ENCODE data around the gene PHOSPHO2.

Gene PHOSPHO2, protein sequence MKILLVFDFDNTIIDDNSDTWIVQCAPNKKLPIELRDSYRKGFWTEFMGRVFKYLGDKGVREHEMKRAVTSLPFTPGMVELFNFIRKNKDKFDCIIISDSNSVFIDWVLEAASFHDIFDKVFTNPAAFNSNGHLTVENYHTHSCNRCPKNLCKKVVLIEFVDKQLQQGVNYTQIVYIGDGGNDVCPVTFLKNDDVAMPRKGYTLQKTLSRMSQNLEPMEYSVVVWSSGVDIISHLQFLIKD
- long read RNA-seq, transcript PHOSPHO2-201 (4 exons, 1,125 nt), result major isoform, 6 of 10 reads
- long read RNA-seq, partial matches to known transcripts, result 0 of 10 reads
- long read RNA-seq, other reads (novel, unspliced or antisense), result 3 of 10 reads

DNA sequence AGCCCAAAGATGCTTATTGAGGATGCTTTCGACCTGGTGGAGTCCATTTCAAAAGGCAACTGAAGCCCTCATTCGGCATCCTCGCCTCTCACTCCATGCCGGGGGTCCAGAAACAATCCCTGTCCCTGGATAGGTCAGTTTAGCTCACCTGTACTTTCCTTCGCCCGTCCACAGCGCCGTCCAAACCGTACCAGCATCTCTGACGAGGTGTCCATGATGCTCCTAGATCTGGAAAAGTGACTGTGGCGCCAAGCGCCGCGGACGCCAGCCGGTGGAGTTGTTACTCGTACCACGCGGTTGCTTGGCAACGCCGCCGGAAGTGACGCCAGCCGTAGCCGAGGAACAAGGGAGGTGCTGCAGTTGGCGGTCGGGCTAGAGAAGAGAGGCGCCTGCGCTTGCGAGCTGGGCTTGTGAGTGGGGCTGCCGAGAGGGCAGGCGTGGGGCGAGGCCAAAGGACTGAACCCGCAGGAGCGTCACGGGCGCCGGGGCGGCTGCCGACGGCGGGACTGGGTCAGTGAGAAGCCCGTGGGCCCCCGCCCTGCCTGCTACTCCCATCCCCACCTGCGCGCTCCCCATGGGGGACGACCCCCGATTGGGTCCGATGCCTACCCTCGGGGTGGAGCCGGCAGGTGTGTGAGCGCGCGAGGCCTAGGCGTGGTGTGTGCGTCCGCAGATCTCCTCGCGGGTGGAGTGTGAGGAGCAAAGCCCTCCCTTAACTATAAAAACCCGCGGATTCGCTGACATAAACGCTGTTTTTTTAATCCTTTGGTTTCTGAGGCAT, at the start of gene PHOSPHO2, which contains the start of gene CFAP210:
Gene PHOSPHO2 (plus strand): TSS at position 357 of the 781 bp plus-strand sequence. CDS start 6,503 bp downstream, outside the sequence.
Gene CFAP210 (minus strand): TSS at position 293 of the 781 bp plus-strand sequence. CDS start 78 bp downstream, at position 215.
- peak within 1 kb of the TSS; percentile 88 for H3K27ac ChIP-seq (replicated peaks)
- peak within 1 kb of the TSS; percentile 92 for H3K4me3 ChIP-seq (replicated peaks; ENCODE audit: insufficient read depth, low read length)
- DNase-seq (ENCODE audit: low read depth in 1 of 2, low spot score in 1 of 2), result peak; percentile 90 to 99
- no peaks in the 10 kb centered on the region for H3K27me3 ChIP-seq (ENCODE audit: insufficient read depth, poor library complexity, severe bottlenecking)
- TF ChIP-seq SPI1 (IDR thresholded peaks at IDR 0.05; ENCODE audit: borderline replicate concordance, low read depth) (no peak), GABPA (IDR thresholded peaks at IDR 0.05; ENCODE audit: low read depth) (peak; percentile 53), POLR2AphosphoS5 (IDR thresholded peaks at IDR 0.05; ENCODE audit: low read depth) (peak; percentile 72)
- TF ChIP-seq, protein P1, sequence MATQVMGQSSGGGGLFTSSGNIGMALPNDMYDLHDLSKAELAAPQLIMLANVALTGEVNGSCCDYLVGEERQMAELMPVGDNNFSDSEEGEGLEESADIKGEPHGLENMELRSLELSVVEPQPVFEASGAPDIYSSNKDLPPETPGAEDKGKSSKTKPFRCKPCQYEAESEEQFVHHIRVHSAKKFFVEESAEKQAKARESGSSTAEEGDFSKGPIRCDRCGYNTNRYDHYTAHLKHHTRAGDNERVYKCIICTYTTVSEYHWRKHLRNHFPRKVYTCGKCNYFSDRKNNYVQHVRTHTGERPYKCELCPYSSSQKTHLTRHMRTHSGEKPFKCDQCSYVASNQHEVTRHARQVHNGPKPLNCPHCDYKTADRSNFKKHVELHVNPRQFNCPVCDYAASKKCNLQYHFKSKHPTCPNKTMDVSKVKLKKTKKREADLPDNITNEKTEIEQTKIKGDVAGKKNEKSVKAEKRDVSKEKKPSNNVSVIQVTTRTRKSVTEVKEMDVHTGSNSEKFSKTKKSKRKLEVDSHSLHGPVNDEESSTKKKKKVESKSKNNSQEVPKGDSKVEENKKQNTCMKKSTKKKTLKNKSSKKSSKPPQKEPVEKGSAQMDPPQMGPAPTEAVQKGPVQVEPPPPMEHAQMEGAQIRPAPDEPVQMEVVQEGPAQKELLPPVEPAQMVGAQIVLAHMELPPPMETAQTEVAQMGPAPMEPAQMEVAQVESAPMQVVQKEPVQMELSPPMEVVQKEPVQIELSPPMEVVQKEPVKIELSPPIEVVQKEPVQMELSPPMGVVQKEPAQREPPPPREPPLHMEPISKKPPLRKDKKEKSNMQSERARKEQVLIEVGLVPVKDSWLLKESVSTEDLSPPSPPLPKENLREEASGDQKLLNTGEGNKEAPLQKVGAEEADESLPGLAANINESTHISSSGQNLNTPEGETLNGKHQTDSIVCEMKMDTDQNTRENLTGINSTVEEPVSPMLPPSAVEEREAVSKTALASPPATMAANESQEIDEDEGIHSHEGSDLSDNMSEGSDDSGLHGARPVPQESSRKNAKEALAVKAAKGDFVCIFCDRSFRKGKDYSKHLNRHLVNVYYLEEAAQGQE (IDR thresholded peaks at IDR 0.05; ENCODE audit: insufficient replicate concordance, low read depth), result no peak
- TF ChIP-seq, protein P2, sequence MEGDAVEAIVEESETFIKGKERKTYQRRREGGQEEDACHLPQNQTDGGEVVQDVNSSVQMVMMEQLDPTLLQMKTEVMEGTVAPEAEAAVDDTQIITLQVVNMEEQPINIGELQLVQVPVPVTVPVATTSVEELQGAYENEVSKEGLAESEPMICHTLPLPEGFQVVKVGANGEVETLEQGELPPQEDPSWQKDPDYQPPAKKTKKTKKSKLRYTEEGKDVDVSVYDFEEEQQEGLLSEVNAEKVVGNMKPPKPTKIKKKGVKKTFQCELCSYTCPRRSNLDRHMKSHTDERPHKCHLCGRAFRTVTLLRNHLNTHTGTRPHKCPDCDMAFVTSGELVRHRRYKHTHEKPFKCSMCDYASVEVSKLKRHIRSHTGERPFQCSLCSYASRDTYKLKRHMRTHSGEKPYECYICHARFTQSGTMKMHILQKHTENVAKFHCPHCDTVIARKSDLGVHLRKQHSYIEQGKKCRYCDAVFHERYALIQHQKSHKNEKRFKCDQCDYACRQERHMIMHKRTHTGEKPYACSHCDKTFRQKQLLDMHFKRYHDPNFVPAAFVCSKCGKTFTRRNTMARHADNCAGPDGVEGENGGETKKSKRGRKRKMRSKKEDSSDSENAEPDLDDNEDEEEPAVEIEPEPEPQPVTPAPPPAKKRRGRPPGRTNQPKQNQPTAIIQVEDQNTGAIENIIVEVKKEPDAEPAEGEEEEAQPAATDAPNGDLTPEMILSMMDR (IDR thresholded peaks at IDR 0.05; ENCODE audit: insufficient read depth, low read length), result no peak

DNA sequence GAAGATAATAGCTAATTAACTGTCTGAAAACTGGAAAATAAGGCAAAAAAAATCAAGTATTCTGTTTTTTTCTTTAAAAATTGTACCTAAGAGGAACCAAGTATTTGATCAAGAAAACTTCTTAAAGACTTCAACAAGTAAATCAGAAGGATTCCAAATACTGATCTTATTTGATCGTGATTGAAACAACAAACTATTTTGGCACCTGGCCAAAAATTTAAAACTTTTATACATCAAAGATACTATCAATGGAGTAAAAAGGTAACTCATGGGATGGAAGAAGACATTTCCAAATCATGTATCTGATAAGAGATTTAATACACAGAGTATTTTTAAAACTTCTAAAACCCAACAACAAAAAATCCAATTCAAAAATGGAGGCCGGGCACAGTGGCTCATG, 46.8 kb upstream of the PHOSPHO2 start:
- H3K27ac ChIP-seq (replicated peaks), result no peak overlapping the region
- DNase-seq (ENCODE audit: low read depth in 1 of 2, low spot score in 1 of 2), result no peak
- no peaks in the 10 kb centered on the region for H3K27me3 ChIP-seq (ENCODE audit: insufficient read depth, poor library complexity, severe bottlenecking)
- no peak for TF ChIP-seq SPI1 (IDR thresholded peaks at IDR 0.05; ENCODE audit: borderline replicate concordance, low read depth)
- TF ChIP-seq, protein P1 (IDR thresholded peaks at IDR 0.05; ENCODE audit: insufficient replicate concordance, low read depth), result no peak
- TF ChIP-seq POLR2AphosphoS5 (IDR thresholded peaks at IDR 0.05; ENCODE audit: low read depth), result no peak
- TF ChIP-seq, protein P2 (IDR thresholded peaks at IDR 0.05; ENCODE audit: insufficient read depth, low read length), result no peak
- TF ChIP-seq GABPA (IDR thresholded peaks at IDR 0.05; ENCODE audit: low read depth), result no peak
- no peak overlapping the region for H3K4me3 ChIP-seq (replicated peaks; ENCODE audit: insufficient read depth, low read length)

DNA sequence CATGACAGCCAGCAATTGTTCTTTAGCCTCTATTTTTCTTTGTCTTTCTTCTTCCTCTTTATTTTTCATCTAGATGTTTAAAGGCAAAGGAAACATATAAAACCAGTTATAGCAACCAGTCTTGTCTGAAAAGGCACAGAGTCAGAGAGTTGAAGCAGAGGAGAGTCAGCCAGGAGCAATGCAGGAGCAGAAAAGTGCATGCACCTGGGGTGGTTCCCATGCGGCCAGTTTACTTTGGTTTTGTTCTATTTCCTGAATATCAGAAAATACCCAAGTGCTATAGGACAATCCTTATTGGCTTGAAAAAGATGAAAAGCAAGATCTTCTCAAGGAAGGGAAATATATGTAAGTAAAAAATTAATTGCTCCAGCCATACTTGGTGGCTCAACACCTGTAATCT, 45.0 kb upstream of the PHOSPHO2 start:
- TF ChIP-seq GABPA (IDR thresholded peaks at IDR 0.05; ENCODE audit: low read depth) (no peak), SPI1 (IDR thresholded peaks at IDR 0.05; ENCODE audit: borderline replicate concordance, low read depth) (no peak)
- TF ChIP-seq, protein P1 (IDR thresholded peaks at IDR 0.05; ENCODE audit: insufficient replicate concordance, low read depth), result no peak
- Histone ChIP-seq H3K27me3 (ENCODE audit: insufficient read depth, poor library complexity, severe bottlenecking) (no peaks in the 10 kb centered on the region), H3K27ac (replicated peaks) (no peak overlapping the region), H3K4me3 (replicated peaks; ENCODE audit: insufficient read depth, low read length) (no peak overlapping the region)
- DNase-seq (ENCODE audit: low read depth in 1 of 2, low spot score in 1 of 2), result no peak

All from HL-60 (cell line).